HG02885 (cell line): Measurements from ENCODE around the gene OR7C1.
"Not testable (repeated sequence)": the region's sequence is repeated elsewhere in the genome, so short reads cannot be mapped to it uniquely, and the experiment has no call there.

ENCODE experiments used
- ATAC-seq: cut with Tn5 transposase; IDR thresholded peaks from one replicate; pipeline ENCODE4 v1.9.1; 2021; ENCODE audit warnings: mild to moderate bottlenecking; ENCODE audit not compliant: unreplicated experiment, poor library complexity

The OR7C1 gene

GRCh38 chr19:14835011-14835410 is at the start of gene OR7C1, which contains the start of gene OR7A5:
Gene OR7C1, minus strand, starts transcription at chr19:14835185. Its CDS starts 35,049 bp downstream, at chr19:14800136.
Gene OR7A5, minus strand, starts transcription at chr19:14835185. Its CDS starts 6,944 bp downstream, at chr19:14828241.
- no peak for ATAC-seq

- ATAC-seq: no peak
These were observed 36.7 kb upstream of the OR7C1 start for GRCh38 chr19:14871619-14872230.

GRCh38 chr19:14868497-14868896 is 33.5 kb upstream of the OR7C1 start:
- no peak for ATAC-seq

- ATAC-seq: no peak
These were observed 13.8 kb upstream of the OR7C1 start, which contains the start of gene OR7A10 for GRCh38 chr19:14848822-14849221. Gene OR7A10, minus strand, starts transcription at chr19:14848922. Its CDS starts 7,045 bp downstream, at chr19:14841877.

- no peak for ATAC-seq
These were observed 8.6 kb upstream of the OR7C1 start for GRCh38 chr19:14843578-14843977.

GRCh38 chr19:14843169-14843568 is 8.2 kb upstream of the OR7C1 start:
- ATAC-seq: no peak

GRCh38 chr19:14840206-14840605 is 5.2 kb upstream of the OR7C1 start:
- ATAC-seq: no peak

GRCh38 chr19:14837391-14837790 is 2.4 kb upstream of the OR7C1 start:
- no peak for ATAC-seq

- no peak for ATAC-seq
These were observed 4.3 kb downstream of the OR7C1 start for GRCh38 chr19:14830702-14831101.

GRCh38 chr19:14826006-14826405 is 9.0 kb downstream of the OR7C1 start:
- no peak for ATAC-seq

GRCh38 chr19:14821937-14822336 is 13.0 kb downstream of the OR7C1 start:
- no peak for ATAC-seq

- ATAC-seq: no peak
These were observed 16.4 kb downstream of the OR7C1 start for GRCh38 chr19:14818588-14818987.

- no peak for ATAC-seq
These were observed 17.9 kb downstream of the OR7C1 start for GRCh38 chr19:14817052-14817451.

GRCh38 chr19:14814982-14815652 is 19.9 kb downstream of the OR7C1 start:
- ATAC-seq: no peak

GRCh38 chr19:14809272-14810057 is 25.5 kb downstream of the OR7C1 start:
- no peak for ATAC-seq

- no peak for ATAC-seq
These were observed 30.2 kb downstream of the OR7C1 start for GRCh38 chr19:14804765-14805164.

- no peak for ATAC-seq
These were observed 36.2 kb downstream of the OR7C1 start for GRCh38 chr19:14798760-14799159.

- ATAC-seq: no peak
These were observed 39.0 kb downstream of the OR7C1 start for GRCh38 chr19:14796021-14796420.

- ATAC-seq: no peak
These were observed 39.8 kb downstream of the OR7C1 start for GRCh38 chr19:14795078-14795721.

GRCh38 chr19:14792250-14792649 is 42.7 kb downstream of the OR7C1 start:
- ATAC-seq: not testable (repeated sequence)

GRCh38 chr19:14786421-14786851 is 48.5 kb downstream of the OR7C1 start:
- ATAC-seq: no peak
